Measurements from ENCODE around the gene RLIM.
"Not testable (repeated sequence)": the region's sequence is repeated elsewhere in the genome, so short reads cannot be mapped to it uniquely, and the experiment has no call there.

RLIM gene, protein sequence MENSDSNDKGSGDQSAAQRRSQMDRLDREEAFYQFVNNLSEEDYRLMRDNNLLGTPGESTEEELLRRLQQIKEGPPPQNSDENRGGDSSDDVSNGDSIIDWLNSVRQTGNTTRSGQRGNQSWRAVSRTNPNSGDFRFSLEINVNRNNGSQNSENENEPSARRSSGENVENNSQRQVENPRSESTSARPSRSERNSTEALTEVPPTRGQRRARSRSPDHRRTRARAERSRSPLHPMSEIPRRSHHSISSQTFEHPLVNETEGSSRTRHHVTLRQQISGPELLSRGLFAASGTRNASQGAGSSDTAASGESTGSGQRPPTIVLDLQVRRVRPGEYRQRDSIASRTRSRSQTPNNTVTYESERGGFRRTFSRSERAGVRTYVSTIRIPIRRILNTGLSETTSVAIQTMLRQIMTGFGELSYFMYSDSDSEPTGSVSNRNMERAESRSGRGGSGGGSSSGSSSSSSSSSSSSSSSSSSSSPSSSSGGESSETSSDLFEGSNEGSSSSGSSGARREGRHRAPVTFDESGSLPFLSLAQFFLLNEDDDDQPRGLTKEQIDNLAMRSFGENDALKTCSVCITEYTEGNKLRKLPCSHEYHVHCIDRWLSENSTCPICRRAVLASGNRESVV

DNA sequence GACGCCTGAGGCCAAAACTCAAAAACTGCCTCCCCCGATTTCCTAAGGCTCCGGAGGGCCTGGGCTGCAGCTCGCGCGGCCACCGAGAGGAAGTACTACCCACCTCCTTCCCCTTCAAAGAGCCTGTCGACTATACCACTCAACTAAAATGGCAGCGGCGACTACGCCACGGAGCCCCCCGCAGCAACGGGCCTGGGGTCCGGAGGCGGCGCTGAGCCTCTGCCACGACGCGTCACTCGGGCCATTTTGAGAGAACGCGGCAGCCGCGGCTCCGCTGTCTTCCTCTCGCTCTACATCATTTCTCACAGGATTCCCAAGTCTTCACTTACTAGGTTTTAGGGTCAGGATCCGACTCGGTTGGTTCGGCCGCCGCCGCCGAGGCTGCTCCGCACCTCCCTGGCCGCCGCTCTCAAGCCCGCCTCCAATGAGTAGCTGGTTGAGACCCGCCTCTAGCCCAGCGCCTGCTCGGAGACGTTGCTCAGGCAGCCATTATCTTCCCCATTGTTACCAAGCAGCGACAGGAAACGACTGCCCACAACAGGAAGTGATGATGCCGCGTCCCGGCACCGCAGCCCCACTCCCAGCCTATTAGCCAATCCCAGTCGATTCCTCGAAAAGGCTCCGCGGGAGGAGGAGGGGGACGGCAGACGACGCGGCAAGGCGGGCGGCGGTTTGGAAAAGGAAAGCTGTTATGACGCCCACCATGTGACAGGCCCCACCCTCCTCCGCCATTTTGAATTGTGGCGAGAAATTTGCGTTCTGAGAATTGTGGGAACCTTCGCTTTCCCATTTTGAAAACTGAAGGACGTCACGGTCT lies at the start of gene RLIM:
Gene RLIM (minus strand): TSS at position 532 of the 817 bp plus-strand sequence. CDS start 18,647 bp downstream, outside the sequence.
- Mint-ChIP-seq H3K27me3 (ENCODE audit: low read depth) (no peaks in the 10 kb centered on the region), H3K9me3 (no peaks in the 10 kb centered on the region), H3K4me1 (ENCODE audit: low read depth) (peaks cover 10% of the 10 kb centered on the region), H3K36me3 (ENCODE audit: low read depth) (peaks cover 22% of the 10 kb centered on the region), H3K27ac (peak within 1 kb of the TSS; percentile 100), H3K4me3 (peak within 1 kb of the TSS; percentile 99)
- peak; percentile 91 for DNase-seq (ENCODE audit: low spot score)

DNA sequence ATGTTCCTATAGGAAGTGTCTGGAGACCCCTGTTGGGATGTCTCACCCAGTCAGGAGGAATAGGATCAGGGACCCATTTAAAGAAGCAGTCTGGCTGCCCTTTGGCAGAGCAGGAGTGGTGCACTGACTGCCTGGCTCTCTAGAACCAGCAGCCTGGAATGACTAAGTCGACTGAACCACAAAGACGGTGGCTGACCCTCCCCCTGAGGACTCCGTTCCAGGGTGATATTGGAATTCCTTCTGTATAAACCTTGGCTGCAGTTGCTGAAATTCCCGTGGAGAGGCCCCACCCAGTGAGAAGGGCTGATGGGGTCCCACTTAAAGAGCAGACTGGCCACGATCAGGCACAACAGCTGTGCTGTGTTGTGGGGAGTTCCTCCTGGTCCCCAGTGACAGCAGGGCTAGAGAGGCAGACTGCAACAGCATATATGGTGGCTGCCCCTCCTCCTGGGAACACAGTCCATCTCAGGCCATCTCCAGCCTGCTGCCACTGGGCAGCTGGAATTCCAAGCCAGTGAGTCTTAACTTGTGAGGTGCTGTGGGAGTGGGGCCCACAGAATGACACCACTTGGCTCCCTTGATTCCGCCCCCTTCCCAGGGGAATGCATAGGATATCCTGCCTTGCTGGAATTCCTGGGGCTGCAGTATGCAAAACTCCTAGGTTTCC lies 41.8 kb upstream of the RLIM start:
- H3K36me3 Mint-ChIP-seq (ENCODE audit: low read depth) = no peaks in the 10 kb centered on the region
- no peaks in the 10 kb centered on the region for H3K4me1 Mint-ChIP-seq (ENCODE audit: low read depth)
- no peaks in the 10 kb centered on the region for H3K27me3 Mint-ChIP-seq (ENCODE audit: low read depth)
- H3K4me3 Mint-ChIP-seq = no peak overlapping the region
- no peak overlapping the region for H3K27ac Mint-ChIP-seq
- DNase-seq (ENCODE audit: low spot score) = no peak
- H3K9me3 Mint-ChIP-seq = no peaks in the 10 kb centered on the region

DNA sequence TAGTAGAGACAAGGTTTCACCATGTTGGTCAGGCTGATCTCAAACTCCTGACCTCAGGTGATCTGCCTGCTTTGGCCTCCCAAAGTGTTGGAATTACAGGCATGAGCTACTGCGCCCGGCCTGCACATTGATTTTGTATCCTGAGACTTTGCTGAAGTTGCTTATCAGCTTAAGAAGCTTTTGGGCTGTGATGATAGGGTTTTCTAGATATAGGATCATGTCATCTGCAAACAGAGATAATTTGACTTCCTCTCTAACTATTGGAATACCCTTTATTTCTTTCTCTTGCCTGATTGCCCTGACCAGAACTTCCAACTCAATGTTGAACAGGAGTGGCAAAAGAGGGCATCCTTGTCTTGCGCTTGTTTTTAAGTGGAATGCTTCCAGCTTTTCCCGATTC lies 40.5 kb upstream of the RLIM start:
- not testable (repeated sequence) for H3K4me1 Mint-ChIP-seq (ENCODE audit: low read depth); H3K4me3 Mint-ChIP-seq; H3K9me3 Mint-ChIP-seq; H3K27ac Mint-ChIP-seq; H3K36me3 Mint-ChIP-seq (ENCODE audit: low read depth); H3K27me3 Mint-ChIP-seq (ENCODE audit: low read depth); DNase-seq (ENCODE audit: low spot score)

DNA sequence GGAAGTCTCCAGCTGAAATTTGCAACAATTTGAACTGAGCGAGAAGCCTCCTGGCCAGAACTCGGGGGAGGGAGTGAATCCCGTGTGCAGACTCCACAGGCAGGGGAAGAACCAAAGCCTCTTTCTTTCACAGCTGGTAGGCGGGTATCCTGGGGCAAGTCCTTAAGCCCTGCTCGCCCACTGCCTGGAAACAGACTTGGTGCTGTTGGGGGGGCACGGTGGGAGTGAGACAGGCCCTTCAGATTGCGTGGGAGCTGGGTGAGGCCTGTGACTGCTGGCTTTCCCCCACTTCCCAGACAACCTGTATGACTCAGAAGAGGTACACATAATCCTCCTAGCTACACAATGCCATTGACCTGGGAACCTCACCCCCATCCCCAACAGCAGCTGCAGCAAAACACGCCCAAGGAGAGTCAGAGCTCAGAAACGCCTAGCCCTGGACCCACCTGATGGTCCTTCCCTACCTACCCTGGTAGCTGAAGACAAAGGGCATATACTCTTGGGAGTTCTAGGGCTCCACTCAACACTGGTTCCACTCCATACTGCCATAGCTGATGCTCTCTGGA lies 22.4 kb upstream of the RLIM start:
- DNase-seq (ENCODE audit: low spot score) = no peak
- H3K9me3 Mint-ChIP-seq = no peaks in the 10 kb centered on the region
- H3K36me3 Mint-ChIP-seq (ENCODE audit: low read depth) = no peaks in the 10 kb centered on the region
- no peak overlapping the region for H3K27ac Mint-ChIP-seq
- H3K4me1 Mint-ChIP-seq (ENCODE audit: low read depth) = no peaks in the 10 kb centered on the region
- H3K27me3 Mint-ChIP-seq (ENCODE audit: low read depth) = peaks cover 2% of the 10 kb centered on the region
- H3K4me3 Mint-ChIP-seq = no peak overlapping the region

DNA sequence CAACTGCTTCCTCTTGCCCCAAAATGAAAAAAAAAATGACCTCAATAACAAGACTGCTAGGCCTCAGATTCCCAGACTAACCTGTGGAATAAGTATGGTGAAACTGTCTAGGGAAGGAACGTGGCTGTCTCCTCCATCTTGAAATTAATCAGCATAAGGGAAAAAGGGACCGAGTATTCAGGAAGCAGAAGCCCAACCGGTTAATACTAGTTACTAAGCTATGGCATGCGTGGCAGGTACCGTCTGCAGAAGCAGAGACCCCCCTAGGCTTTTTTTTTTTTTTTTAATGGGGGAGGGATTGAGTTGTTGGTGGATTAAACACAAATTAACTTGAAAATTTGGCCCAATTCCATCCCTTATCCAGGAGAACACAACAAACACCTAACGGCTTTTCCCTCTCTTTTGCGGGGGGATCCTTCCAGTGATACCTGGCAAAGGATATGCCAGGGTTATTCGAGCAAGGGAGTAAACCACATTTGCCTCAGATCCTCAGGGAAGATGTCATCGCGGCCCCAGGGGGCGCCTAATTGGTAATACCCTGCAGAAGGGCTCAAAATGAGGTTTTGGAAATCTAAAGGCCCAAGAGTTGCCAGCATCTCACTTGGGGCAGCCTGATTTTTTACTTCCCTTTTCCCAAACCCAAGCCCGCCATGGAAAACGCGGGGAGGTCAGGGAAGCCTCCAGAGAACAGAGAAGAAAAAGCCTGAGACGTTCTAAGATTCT lies 893 bp downstream of the RLIM start:
- H3K36me3 Mint-ChIP-seq (ENCODE audit: low read depth) = peaks cover 26% of the 10 kb centered on the region

DNA sequence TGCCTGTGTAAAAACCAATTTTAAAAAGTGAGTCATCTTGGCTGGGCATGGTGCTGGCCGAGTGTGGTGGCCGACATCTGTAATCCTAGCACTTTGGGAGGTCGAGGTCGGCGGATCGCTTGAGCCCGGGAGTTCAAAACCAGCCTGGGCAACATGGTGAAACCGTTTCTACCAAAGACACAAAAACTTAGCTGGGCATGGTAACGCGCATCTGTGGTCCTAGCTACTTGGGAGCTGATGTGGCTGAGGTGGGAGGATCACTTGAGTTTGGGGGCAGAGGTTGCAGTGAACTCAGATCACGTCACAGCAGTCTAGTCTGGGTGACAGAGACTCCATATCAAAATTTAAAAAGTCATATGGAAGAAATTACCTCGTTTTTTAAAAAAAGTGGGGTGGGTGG lies 7.6 kb downstream of the RLIM start:
- H3K9me3 Mint-ChIP-seq = no peaks in the 10 kb centered on the region
- DNase-seq (ENCODE audit: low spot score) = no peak
- no peak overlapping the region for H3K4me3 Mint-ChIP-seq
- H3K4me1 Mint-ChIP-seq (ENCODE audit: low read depth) = peaks cover 24% of the 10 kb centered on the region
- H3K27ac Mint-ChIP-seq = no peak overlapping the region
- peaks cover 41% of the 10 kb centered on the region for H3K36me3 Mint-ChIP-seq (ENCODE audit: low read depth)
- no peaks in the 10 kb centered on the region for H3K27me3 Mint-ChIP-seq (ENCODE audit: low read depth)

More for the DNA sequence above, 893 bp downstream of the RLIM start:
- H3K4me3 Mint-ChIP-seq = peak overlapping the region; percentile 99
- peak; percentile 3 for DNase-seq (ENCODE audit: low spot score)
- H3K4me1 Mint-ChIP-seq (ENCODE audit: low read depth) = peaks cover 11% of the 10 kb centered on the region
- no peaks in the 10 kb centered on the region for H3K27me3 Mint-ChIP-seq (ENCODE audit: low read depth)
- peak overlapping the region; percentile 100 for H3K27ac Mint-ChIP-seq
- H3K9me3 Mint-ChIP-seq = no peaks in the 10 kb centered on the region

DNA sequence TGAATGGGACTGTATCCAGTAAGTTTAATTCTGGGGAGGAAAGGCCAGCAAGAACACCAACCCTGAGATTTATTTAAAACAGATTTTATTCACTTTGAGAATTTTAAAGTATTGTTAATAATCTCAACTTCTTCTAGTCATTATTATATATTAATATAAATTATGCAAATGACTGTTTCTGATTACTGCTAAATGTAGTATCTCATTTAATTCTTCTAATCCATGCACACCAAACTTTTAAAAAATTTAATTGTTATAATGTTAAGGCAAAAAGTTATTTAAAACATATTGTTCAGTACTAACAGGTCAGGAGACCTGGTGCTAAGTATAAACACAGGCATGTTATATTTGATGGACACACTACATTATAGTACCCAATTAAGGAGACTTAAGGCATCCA lies 8.1 kb downstream of the RLIM start:
- H3K27me3 Mint-ChIP-seq (ENCODE audit: low read depth) = no peaks in the 10 kb centered on the region
- DNase-seq (ENCODE audit: low spot score) = no peak
- H3K4me1 Mint-ChIP-seq (ENCODE audit: low read depth) = peaks cover 24% of the 10 kb centered on the region
- peaks cover 41% of the 10 kb centered on the region for H3K36me3 Mint-ChIP-seq (ENCODE audit: low read depth)
- no peak overlapping the region for H3K27ac Mint-ChIP-seq
- H3K9me3 Mint-ChIP-seq = no peaks in the 10 kb centered on the region
- H3K4me3 Mint-ChIP-seq = no peak overlapping the region

DNA sequence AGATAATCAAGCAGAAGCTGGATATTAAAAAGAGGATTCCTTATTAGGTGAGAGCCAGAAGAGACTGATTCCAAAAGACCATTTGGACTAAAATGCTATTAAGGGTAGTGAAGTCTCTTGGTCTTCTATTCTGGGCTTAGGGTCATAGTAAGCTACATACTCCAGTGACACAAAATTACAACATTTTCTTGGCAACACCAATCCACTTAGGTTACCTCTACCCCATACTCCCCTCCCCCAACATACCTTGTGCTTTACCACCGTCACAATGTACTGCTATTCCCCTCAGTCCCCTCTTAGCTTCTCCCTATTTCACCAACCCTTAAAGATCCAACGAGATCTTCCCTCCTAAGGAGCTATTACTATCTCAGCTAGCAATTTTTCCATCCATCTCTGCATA lies 11.4 kb downstream of the RLIM start:
- Mint-ChIP-seq H3K36me3 (ENCODE audit: low read depth) (peaks cover 29% of the 10 kb centered on the region), H3K4me3 (no peak overlapping the region), H3K4me1 (ENCODE audit: low read depth) (peaks cover 21% of the 10 kb centered on the region), H3K9me3 (no peaks in the 10 kb centered on the region), H3K27ac (no peak overlapping the region), H3K27me3 (ENCODE audit: low read depth) (no peaks in the 10 kb centered on the region)
- no peak for DNase-seq (ENCODE audit: low spot score)

DNA sequence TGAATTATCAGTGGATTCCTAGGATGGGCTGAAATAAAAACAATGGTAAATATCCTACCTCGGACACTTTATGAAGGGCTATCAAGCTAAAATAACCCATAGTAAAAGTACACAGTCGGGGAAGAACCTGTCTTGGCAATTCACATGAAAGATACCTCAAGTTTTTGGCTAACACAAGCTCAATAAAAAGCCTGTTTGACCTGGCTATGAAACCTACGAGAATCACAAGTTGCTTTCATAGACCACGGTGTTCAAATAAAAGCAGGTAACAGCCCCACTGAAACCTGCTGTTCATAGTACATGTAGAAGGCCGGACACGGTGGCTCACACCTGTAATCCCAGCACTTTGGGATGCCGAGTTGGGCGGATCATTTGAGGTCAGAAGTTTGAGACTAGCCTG lies 12.3 kb downstream of the RLIM start:
- H3K27ac Mint-ChIP-seq = no peak overlapping the region
- H3K4me1 Mint-ChIP-seq (ENCODE audit: low read depth) = peaks cover 21% of the 10 kb centered on the region
- H3K27me3 Mint-ChIP-seq (ENCODE audit: low read depth) = no peaks in the 10 kb centered on the region
- H3K9me3 Mint-ChIP-seq = no peaks in the 10 kb centered on the region
- no peak for DNase-seq (ENCODE audit: low spot score)
- H3K36me3 Mint-ChIP-seq (ENCODE audit: low read depth) = peaks cover 29% of the 10 kb centered on the region
- H3K4me3 Mint-ChIP-seq = no peak overlapping the region

DNA sequence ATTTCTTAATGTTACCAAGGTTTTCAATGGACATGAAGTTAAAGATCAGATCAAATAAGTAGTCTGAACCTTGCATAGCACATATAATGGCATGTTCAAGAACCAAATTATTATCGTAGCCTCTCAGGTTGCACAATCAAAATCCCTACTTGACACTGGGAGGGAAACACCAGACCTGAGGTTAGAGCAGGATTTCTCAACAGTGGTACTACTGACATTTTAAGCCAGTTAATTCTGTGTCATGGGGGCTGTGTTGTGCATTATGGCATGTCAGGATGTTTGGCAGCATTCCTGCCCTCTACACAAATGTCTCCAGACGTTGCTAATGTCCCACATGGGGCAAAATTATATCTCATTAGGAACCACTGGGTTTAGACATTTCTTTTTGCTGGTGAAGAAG lies 20.8 kb downstream of the RLIM start:
- Mint-ChIP-seq H3K27me3 (ENCODE audit: low read depth) (no peaks in the 10 kb centered on the region), H3K36me3 (ENCODE audit: low read depth) (peaks cover 17% of the 10 kb centered on the region)

DNA sequence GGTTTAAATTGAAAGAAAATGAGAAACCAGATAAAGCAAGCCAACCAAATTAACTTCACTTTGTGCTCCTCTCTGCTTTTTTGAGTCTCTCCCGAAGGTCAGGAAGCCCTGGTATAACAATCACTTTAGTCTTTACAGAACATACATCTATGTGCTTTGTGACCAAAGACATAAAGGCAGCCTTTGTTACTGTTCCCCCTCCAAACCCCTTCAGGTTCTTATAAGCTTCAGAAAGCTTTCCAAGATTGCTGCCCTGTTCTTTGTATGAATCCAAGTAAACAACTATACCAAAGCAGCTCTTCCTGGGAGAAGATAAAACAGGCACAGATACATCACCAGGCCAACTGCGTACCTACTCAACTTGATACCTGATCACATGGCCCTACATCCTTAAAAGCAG lies 28.7 kb downstream of the RLIM start:
- no peak overlapping the region for H3K27ac Mint-ChIP-seq
- H3K4me1 Mint-ChIP-seq (ENCODE audit: low read depth) = peaks cover 2% of the 10 kb centered on the region
- DNase-seq (ENCODE audit: low spot score) = no peak
- H3K36me3 Mint-ChIP-seq (ENCODE audit: low read depth) = peaks cover 23% of the 10 kb centered on the region
- no peak overlapping the region for H3K4me3 Mint-ChIP-seq
- no peaks in the 10 kb centered on the region for H3K27me3 Mint-ChIP-seq (ENCODE audit: low read depth)
- no peaks in the 10 kb centered on the region for H3K9me3 Mint-ChIP-seq

More for the DNA sequence above, 20.8 kb downstream of the RLIM start:
- Mint-ChIP-seq H3K9me3 (no peaks in the 10 kb centered on the region), H3K27ac (no peak overlapping the region), H3K4me1 (ENCODE audit: low read depth) (no peaks in the 10 kb centered on the region), H3K4me3 (no peak overlapping the region)
- no peak for DNase-seq (ENCODE audit: low spot score)

DNA sequence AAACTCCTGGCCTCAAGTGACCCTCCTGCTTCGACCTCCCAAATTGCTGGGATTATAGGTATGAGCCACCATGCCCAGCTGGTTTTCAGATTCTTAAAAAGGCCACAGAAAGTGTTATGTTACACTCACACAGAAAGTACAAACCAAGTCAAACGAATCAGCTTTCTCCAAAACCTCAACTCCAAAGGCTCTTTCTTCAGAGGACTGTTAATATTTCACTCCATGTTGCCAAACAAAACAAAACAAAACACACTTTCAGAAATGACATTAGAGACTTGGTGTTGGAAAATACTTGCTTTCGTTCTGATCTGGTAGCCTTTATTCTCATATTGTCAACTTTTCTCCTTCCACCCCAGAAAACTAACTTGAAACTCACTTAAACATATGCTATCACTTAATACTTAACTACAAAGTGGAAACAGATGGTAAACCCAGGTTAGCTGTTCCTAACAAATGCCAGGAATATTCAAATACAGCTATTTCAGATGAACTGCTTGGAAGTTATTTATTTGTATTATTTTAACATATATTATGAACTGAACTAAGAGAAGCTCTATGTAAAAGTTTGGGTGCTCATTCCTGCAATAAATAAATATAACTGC lies 34.7 kb downstream of the RLIM start:
- H3K4me3 Mint-ChIP-seq = no peak overlapping the region
- no peaks in the 10 kb centered on the region for H3K9me3 Mint-ChIP-seq
- H3K27ac Mint-ChIP-seq = no peak overlapping the region
- peaks cover 13% of the 10 kb centered on the region for H3K36me3 Mint-ChIP-seq (ENCODE audit: low read depth)
- DNase-seq (ENCODE audit: low spot score) = no peak
- peaks cover 2% of the 10 kb centered on the region for H3K4me1 Mint-ChIP-seq (ENCODE audit: low read depth)
- no peaks in the 10 kb centered on the region for H3K27me3 Mint-ChIP-seq (ENCODE audit: low read depth)

DNA sequence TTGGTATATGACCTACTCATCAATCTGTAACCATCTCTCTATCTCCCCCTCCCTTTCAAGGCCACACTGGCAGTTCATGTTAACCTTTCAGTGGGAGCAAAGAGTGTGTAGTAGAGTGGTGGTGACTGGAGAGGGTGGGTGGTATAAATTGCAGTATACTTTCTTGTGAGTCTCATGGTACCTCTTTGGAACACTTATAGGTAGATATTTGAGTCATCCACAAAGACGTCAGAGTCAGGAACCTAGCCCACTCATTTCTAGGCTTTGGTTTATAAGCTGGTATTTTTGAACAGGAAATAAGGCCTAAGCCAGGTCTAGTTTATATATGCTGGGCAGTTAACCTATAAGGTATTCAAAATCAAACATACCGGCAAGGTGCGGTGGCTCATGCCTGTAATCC lies 36.3 kb downstream of the RLIM start:
- Mint-ChIP-seq H3K27ac (no peak overlapping the region), H3K9me3 (no peaks in the 10 kb centered on the region), H3K4me1 (ENCODE audit: low read depth) (peaks cover 2% of the 10 kb centered on the region), H3K36me3 (ENCODE audit: low read depth) (peaks cover 10% of the 10 kb centered on the region), H3K4me3 (no peak overlapping the region), H3K27me3 (ENCODE audit: low read depth) (no peaks in the 10 kb centered on the region)
- peak; percentile 21 for DNase-seq (ENCODE audit: low spot score)
